NB4 (cell line): ENCODE measurements around the gene GP2.

Experiments used
- CTCF ChIP-seq: IDR thresholded peaks from one replicate; pipeline ENCODE4 v1.5.1; 2012; ENCODE audit warnings: low read depth, low read length
- MAX ChIP-seq: IDR thresholded peaks from 2 replicates; pipeline ENCODE4 v1.6.1; 2011; ENCODE audit warnings: low read depth, low read length

GRCh38 chr16:20348365-20349185 lies 21.3 kb upstream of the GP2 start:
- TF ChIP-seq CTCF (no peak), MAX (no peak)
